Activated naive CD8-positive, alpha-beta T cell treated with anti-CD3 and anti-CD28 coated beads for 36 hours (primary cell): ENCODE results near the gene FOXF1. TPM values are rescaled to one million over a fixed set of nuclear protein-coding genes. Genes with fewer than 3 reads are reported as not detected.
A peak's percentile ranks its signal among the peaks of the same experiment; 100 is the strongest.

ENCODE experiments used
- DNase-seq: peaks from one replicate; pipeline ENCODE4 v3.0.0; 2021
- H3K27ac Mint-ChIP-seq: one replicate; pipeline ENCODE4 v1.8.0; 2022; ENCODE audit warnings: mild to moderate bottlenecking, moderate library complexity, mixed read lengths
- H3K27me3 Mint-ChIP-seq: one replicate; pipeline ENCODE4 v1.8.0; 2022; ENCODE audit warnings: mild to moderate bottlenecking, mixed read lengths
- H3K36me3 Mint-ChIP-seq: one replicate; pipeline ENCODE4 v1.8.0; 2021; ENCODE audit warnings: mild to moderate bottlenecking, mixed read lengths
- H3K4me1 Mint-ChIP-seq: one replicate; pipeline ENCODE4 v1.8.0; 2021; ENCODE audit warnings: mixed read lengths
- H3K4me3 Mint-ChIP-seq: one replicate; pipeline ENCODE4 v1.8.0; 2022; ENCODE audit warnings: mild to moderate bottlenecking, moderate library complexity, mixed read lengths
- H3K9me3 Mint-ChIP-seq: one replicate; pipeline ENCODE4 v1.8.0; 2022; ENCODE audit warnings: mixed read lengths
- total RNA-seq, 2 experiments: library from RNA; stranded (reverse); gene quantifications; one replicate each; pipeline ENCODE4 v1.2.3, GENCODE V29; 2021

The FOXF1 gene
- total RNA-seq, 2 experiments from 2014 or later, result not detected

DNA sequence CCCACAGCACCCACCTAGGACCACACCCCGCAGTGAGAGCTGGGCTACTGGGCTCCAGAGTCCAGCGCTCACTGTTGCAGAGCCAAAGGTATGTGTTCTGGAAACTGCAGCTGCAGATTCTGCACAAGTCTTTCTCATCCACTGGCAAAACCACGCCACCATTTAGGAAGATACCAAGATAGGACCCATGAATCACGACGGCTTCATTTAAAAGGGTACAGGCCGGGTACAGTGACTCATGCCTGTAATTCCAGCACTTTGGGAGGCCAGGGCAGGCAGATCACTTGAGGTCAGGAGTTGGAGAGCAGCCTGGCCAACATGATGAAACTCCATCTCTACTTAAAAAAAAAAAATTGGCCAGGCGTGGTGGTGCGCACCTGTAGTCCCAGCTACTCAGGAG lies 18.8 kb downstream of the FOXF1 start:
- Mint-ChIP-seq H3K27ac (no peak overlapping the region), H3K27me3 (no peaks in the 10 kb centered on the region), H3K4me1 (no peaks in the 10 kb centered on the region), H3K36me3 (peaks cover 4% of the 10 kb centered on the region), H3K9me3 (no peaks in the 10 kb centered on the region), H3K4me3 (no peak overlapping the region)
- DNase-seq, result no peak

DNA sequence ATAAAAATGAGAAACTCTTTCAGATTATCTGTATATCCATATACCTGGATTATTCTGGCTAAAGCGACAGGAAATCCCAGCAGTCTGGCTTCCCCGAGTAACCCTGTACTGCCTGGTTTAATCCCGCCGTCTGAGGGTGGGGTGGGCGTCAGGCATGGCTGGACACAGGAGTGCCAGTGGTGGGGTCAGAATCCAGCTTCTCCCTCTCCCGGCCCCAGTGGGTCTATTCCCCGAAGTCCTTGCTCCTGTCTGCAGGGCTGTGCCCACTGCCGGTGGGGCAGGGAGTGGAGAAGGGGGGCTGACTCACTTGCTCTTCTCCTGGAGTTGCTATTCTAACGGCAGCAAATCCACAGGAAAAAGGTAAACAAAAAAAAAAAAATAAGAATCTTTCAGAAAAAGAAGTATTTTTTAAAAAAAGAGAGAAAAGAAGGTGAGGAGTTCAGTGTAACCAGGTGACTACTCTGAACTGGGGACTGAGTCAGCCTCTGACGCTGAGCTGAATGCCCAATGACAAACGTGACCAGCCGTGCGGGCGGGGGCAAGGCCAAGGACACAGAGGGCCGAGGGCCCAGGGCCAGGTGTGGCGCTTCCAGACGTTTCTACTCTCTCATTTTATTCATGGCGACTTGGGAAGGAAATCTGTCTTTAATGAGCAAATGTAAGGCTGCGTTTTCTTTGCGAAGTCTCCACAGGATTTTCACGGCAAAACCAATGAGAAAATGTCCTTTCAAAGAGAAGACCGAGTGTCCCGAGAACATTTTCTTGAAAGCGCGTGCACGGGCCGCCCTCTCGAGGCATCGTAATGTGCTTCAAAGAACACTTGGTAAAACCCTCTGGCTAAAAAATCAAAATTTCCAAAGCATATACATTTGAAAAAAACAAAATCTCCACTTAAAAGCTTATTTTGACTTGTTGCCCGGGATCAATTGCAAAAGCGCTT lies 20.2 kb downstream of the FOXF1 start:
- no peaks in the 10 kb centered on the region for H3K4me1 Mint-ChIP-seq
- no peak for DNase-seq
- H3K9me3 Mint-ChIP-seq, result no peaks in the 10 kb centered on the region
- no peak overlapping the region for H3K27ac Mint-ChIP-seq
- H3K36me3 Mint-ChIP-seq, result peaks cover 4% of the 10 kb centered on the region
- no peaks in the 10 kb centered on the region for H3K27me3 Mint-ChIP-seq
- no peak overlapping the region for H3K4me3 Mint-ChIP-seq

DNA sequence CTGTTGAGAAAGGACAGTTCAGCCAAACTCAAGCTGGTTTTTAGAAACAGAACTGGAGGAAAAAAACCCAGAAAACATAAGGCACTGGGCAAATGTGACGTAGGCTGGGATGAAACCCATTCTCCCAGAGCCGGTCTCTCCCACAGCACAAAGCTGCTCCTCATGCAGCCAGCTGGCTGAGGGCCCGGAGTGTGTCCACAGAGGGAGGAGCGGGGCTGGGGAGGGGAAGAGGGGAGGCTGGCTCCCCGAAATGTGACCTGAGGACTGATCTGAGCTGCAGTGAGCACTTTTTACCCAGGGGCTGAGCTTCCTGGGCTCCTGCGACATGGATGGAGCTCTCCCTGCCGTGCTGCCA lies 20.8 kb downstream of the FOXF1 start:
- Mint-ChIP-seq H3K27ac (no peak overlapping the region), H3K4me1 (no peaks in the 10 kb centered on the region), H3K4me3 (no peak overlapping the region), H3K9me3 (no peaks in the 10 kb centered on the region), H3K27me3 (no peaks in the 10 kb centered on the region), H3K36me3 (peaks cover 4% of the 10 kb centered on the region)
- DNase-seq, result no peak

DNA sequence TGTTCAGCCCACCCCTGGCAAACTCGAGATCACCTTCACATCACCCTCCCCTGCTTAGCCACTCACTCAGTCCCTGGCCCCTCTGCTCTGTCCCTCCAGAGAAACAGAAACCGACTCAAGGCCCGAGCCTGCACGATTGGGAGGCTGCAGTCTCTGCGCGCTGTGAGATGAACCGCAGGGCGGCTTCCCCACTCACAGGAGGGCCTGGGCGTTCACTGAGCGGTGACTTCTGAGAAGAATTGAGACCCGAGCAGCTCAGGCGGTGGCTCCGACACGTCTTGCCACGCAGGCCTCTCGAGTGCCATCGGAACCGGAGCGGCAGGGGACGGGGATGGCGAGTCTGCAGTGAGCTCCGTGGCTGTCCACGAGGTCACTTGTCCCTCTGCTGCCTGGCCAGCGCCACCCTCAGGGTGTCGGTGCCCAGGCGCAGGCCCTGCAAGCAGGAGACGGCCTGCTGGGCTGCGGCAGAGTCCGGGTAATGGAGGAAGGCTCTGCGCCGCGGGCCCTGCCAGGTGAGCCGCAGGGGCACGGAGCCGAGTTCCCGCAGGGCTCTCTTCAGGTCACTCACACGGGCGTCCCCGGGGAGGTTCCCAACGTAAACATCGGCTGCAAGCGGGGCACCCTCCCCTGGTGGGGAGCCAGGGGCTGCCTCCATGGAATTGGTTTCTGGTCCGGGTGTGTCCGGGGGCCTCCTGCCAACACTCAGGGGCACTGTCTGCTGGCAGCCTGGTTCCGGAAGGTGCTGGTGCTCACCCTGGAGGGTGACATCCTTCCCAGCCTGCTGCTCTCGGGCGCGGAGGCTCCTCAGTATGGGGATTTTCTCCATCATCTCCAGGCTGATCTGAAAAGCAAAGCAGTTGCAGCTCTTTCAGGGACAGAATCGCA lies 21.6 kb downstream of the FOXF1 start:
- no peak for DNase-seq
- Mint-ChIP-seq H3K27ac (no peak overlapping the region), H3K4me1 (no peaks in the 10 kb centered on the region), H3K9me3 (no peaks in the 10 kb centered on the region), H3K27me3 (no peaks in the 10 kb centered on the region), H3K36me3 (peaks cover 2% of the 10 kb centered on the region), H3K4me3 (no peak overlapping the region)

DNA sequence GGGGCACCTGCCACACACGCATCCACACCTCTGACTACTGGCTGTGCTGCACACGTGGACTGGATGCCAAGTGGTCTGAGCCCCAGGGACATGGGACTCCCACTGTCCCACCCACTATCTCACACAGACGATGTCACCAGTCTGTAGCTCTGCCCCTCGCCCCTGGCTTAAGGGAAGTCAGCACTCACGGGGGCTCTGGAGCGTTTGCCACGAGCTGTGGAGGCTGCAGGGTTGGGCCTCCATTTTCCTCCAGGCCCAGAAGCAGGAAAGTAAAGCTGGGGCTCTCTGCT lies 22.1 kb downstream of the FOXF1 start:
- peaks cover 2% of the 10 kb centered on the region for H3K36me3 Mint-ChIP-seq
- H3K27ac Mint-ChIP-seq, result no peak overlapping the region
- H3K4me1 Mint-ChIP-seq, result no peaks in the 10 kb centered on the region
- no peaks in the 10 kb centered on the region for H3K27me3 Mint-ChIP-seq
- no peaks in the 10 kb centered on the region for H3K9me3 Mint-ChIP-seq
- no peak for DNase-seq
- H3K4me3 Mint-ChIP-seq, result no peak overlapping the region

DNA sequence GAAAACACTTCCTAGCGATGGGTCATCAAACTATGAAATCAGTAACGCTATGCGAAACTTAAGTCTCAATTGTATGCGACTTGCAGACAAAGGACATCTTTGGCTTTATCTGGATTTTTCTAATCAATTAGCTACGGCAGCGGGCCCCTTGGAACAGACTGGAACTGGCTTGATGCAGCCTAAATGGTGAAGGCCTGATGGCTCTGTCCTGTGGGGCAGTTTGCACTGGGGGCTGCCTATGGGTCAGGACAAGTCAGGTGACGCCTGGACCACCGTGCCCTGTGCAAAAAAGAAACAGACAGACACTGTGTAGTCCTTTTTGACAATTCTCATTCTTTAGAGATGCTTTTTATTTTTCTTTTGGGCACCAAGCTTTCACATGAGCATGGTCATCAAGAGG lies 22.7 kb downstream of the FOXF1 start:
- Mint-ChIP-seq H3K27ac (no peak overlapping the region), H3K9me3 (no peaks in the 10 kb centered on the region), H3K36me3 (peaks cover 2% of the 10 kb centered on the region), H3K4me1 (no peaks in the 10 kb centered on the region), H3K27me3 (no peaks in the 10 kb centered on the region), H3K4me3 (no peak overlapping the region)
- no peak for DNase-seq

DNA sequence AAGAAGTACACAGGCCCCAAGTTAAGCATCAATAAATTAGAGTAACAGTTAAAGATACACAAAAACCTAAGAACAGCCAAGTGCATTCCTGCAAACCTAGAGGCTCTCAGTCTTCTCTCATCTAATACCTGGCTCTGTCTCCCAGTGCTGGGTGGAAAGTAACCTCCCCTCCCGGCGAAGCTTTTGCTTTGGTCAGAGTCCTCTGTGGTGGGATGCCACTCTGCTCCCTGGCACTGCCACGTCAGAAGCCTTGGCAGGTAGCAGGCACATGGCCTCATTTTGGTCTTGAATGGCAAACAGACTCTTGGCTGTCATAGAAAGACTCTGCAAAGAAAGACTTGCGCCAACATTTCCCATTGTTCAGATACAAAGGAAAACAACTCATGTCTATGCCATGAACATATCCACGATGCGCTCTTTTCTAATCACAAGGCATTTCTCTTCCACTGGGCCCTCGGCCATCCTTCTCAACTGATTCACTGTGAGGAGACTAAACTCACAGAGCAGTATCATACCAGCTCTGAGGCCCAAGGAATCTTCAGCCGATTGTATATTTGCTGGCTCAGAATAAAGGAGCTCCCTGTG lies 23.5 kb downstream of the FOXF1 start:
- no peak for DNase-seq
- peaks cover 2% of the 10 kb centered on the region for H3K36me3 Mint-ChIP-seq
- no peaks in the 10 kb centered on the region for H3K4me1 Mint-ChIP-seq

DNA sequence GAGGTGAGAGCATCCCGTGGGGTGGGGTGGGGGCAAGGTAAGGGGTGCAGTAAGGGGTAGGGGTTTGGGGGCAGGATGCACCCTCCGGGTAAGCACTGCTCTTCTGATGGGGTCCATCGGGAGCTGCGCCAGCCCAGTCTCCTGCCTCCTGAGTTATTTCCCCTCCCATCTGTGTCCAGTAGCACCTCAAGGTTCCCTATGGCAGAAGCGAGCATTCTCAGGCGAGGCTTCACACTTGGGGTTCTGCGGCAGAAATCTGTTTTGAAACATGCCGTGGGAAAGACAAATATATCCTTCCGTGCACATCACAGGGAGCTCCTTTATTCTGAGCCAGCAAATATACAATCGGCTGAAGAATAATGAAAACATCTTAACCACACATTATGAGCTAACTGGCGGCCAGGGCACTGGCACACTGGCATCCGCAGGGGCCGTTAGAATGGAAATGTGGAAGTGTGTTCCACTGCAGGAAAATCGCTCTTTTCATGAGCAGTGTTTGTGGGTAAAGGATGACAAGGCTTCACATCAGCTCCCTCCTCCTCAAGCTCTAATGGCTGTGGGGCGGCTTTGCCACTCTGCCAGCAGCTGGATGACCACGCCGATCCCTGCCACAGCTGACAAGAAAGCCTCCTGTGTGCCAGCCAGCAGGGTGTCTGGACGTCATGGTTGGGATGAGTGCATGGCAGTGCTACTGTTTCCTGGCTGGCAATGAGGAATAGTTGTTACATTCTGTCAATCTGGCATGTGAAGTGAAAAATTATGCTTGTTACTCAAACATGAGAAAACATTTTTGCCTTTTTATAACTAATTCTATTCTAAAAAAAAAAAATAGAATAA lies 24.7 kb downstream of the FOXF1 start:
- DNase-seq, result no peak
- no peak overlapping the region for H3K27ac Mint-ChIP-seq
- peaks cover under 1% of the 10 kb centered on the region for H3K36me3 Mint-ChIP-seq
- H3K4me1 Mint-ChIP-seq, result no peaks in the 10 kb centered on the region
- H3K9me3 Mint-ChIP-seq, result no peaks in the 10 kb centered on the region
- no peak overlapping the region for H3K4me3 Mint-ChIP-seq
- no peaks in the 10 kb centered on the region for H3K27me3 Mint-ChIP-seq

More for the DNA sequence above, 23.5 kb downstream of the FOXF1 start:
- Mint-ChIP-seq H3K4me3 (no peak overlapping the region), H3K9me3 (no peaks in the 10 kb centered on the region), H3K27ac (peak overlapping the region; percentile 31), H3K27me3 (no peaks in the 10 kb centered on the region)

DNA sequence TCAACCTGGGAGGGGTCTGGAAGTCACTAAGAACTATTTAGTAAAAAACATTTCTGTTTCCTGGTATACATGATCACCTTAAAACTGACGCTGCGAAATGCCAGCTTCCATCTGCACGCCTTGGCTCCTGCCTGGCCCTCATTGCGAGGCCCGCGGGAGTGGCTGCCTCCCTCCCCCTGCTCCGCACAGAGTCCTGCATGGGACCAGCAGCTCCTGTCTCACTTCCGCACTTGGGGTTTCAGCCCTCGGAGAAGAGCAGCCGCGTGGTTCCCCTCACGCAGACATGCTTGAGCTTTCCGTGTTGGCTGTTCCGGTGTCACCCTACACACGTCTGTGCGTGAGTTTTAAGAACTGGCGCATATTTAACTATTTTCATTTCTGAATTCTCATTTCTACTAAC lies 26.3 kb downstream of the FOXF1 start:
- no peaks in the 10 kb centered on the region for H3K9me3 Mint-ChIP-seq
- H3K4me3 Mint-ChIP-seq, result no peak overlapping the region
- peaks cover 1% of the 10 kb centered on the region for H3K36me3 Mint-ChIP-seq
- H3K27ac Mint-ChIP-seq, result no peak overlapping the region
- H3K4me1 Mint-ChIP-seq, result no peaks in the 10 kb centered on the region
- no peaks in the 10 kb centered on the region for H3K27me3 Mint-ChIP-seq
- DNase-seq, result no peak

DNA sequence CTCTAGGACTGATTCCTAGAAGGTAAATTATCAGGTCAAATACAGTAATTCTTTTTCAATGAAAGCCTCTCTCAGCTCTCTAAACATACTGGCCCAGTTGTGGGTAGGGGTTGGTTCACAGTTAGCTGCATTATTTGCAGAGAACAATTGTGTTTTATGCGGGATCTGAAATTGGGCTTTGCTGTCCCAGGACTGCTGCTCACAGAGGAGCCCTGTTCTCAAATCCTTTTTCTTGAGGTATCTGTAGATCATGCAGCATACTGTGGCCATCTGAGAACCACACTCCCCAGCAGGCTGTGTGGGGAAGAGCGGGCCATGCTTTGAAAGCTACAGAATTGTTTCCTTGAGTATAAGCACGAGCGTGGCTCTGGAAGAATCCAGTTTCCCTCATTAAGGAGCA lies 27.2 kb downstream of the FOXF1 start:
- Mint-ChIP-seq H3K4me3 (no peak overlapping the region), H3K27me3 (no peaks in the 10 kb centered on the region), H3K9me3 (no peaks in the 10 kb centered on the region), H3K27ac (no peak overlapping the region), H3K36me3 (peaks cover 2% of the 10 kb centered on the region), H3K4me1 (no peaks in the 10 kb centered on the region)
- DNase-seq, result no peak

DNA sequence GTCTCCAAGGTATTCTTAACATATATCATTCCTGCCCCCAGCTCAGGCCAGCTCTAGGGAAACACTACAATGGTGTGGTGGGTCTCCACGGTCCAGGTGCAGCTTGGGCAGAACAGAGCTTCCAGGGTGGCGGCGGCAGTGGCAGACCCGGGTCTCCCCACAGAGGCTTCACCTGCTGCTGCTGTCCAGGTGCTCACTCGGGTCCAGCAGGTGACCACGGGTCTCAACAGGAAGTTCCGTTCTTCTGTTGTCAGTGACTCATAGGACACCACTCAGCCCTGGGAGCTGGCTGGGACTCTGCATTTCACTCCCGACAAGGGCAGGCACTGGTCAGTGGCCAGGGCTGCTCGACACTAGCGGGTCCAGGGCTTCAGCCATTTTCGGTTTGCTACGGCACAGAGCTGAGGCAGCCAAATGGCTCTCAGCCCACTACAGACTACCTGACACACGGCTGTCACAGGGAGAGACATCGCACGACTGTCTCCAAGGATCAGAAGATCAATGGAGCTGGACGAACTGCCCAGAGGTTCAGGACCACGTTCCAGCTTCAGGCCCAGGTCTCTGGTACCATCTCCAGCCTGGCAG lies 28.0 kb downstream of the FOXF1 start:
- Mint-ChIP-seq H3K36me3 (peaks cover 2% of the 10 kb centered on the region), H3K4me1 (no peaks in the 10 kb centered on the region), H3K27ac (no peak overlapping the region), H3K9me3 (no peaks in the 10 kb centered on the region), H3K4me3 (no peak overlapping the region), H3K27me3 (no peaks in the 10 kb centered on the region)
- DNase-seq, result no peak

DNA sequence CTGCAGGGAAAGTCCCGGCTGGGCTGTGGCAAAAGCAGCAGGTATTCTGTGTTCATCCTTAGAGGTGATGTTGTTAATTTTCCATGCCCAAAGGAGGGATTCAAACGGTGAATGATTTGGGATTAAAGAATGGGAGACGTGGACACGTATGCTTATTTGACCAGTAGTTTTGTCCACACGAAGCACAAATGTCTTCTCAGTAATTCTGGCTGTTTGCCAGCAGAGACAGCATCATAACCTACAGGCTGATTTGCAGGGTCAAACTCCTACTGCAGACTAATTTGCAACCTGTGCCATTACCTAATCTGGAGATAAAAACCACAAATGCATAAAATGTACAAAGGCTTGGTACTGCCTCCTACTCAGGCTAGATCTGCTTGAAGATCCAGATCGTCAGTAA lies 30.6 kb downstream of the FOXF1 start:
- H3K9me3 Mint-ChIP-seq, result no peaks in the 10 kb centered on the region
- H3K36me3 Mint-ChIP-seq, result peaks cover 14% of the 10 kb centered on the region
- no peak for DNase-seq
- H3K27me3 Mint-ChIP-seq, result no peaks in the 10 kb centered on the region
- no peak overlapping the region for H3K4me3 Mint-ChIP-seq
- peaks cover 2% of the 10 kb centered on the region for H3K4me1 Mint-ChIP-seq
- H3K27ac Mint-ChIP-seq, result no peak overlapping the region

DNA sequence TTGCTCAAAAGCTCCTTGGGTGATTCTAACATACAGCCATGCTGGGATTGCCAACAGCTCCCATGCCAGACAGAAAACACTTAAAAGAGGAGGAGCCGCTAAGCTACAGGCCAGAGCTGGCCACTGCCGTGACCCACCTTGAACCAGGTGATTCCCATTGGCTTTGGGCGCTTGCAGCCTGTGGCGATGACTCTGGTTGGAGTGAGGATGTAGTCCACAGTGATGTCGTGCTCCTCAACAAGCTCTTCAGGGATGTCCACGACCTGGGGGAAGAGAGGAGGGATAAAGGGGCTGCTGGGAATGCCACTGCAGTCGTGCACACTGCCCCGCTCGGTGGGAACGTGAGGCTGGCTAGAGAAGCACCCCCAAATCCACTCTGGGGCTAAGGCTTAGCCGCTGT lies 31.2 kb downstream of the FOXF1 start:
- Mint-ChIP-seq H3K36me3 (peaks cover 14% of the 10 kb centered on the region), H3K9me3 (no peaks in the 10 kb centered on the region), H3K27ac (no peak overlapping the region), H3K27me3 (no peaks in the 10 kb centered on the region), H3K4me1 (peaks cover 2% of the 10 kb centered on the region), H3K4me3 (no peak overlapping the region)
- no peak for DNase-seq
